HepG2 (cell line): ENCODE results near the gene INF2. TPM values are rescaled to one million over a fixed set of nuclear protein-coding genes. Genes with fewer than 3 reads are reported as not detected.
A peak's percentile ranks its signal among the peaks of the same experiment; 100 is the strongest.

ENCODE experiments used
- AGO1 ChIP-seq: fragments of 200-400 bp; formaldehyde crosslinking; IDR thresholded peaks from 2 replicates; pipeline ENCODE4 v1.6.1; 2017; ENCODE audit warnings: mild to moderate bottlenecking, low read depth, low read length, moderate library complexity; ENCODE audit not compliant: poor library complexity, severe bottlenecking
- ARHGAP35 ChIP-seq: sonication (generic); formaldehyde crosslinking; IDR thresholded peaks from 2 replicates; pipeline ENCODE4 v1.9.0; 2022; ENCODE audit warnings: mild to moderate bottlenecking, inconsistent platforms, moderate library complexity, missing genetic modification reagents, borderline replicate concordance
- BRD4 ChIP-seq: sonication (generic); formaldehyde crosslinking; IDR thresholded peaks from 2 replicates; pipeline ENCODE4 v1.4.0; 2020; ENCODE audit warnings: missing genetic modification reagents
- CEBPB ChIP-seq: IDR thresholded peaks from 2 replicates; pipeline ENCODE4 v1.6.1; 2011; ENCODE audit warnings: low read depth, low read length, improper control_type of control experiment, borderline replicate concordance
- CREM ChIP-seq, 2 experiments: sonication (generic) in 1 of 2; formaldehyde crosslinking in 1 of 2; IDR thresholded peaks; 2 replicates each; pipeline versions ENCODE4 v1.4.0 to v1.6.1; 2016 to 2020; ENCODE audit warnings: antibody characterized with exemption in 1 of 2, mild to moderate bottlenecking in 1 of 2, missing genetic modification reagents in 1 of 2
- EP300 ChIP-seq, 3 experiments: sonication (generic) in 1 of 3; formaldehyde crosslinking in 1 of 3; IDR thresholded peaks; 2 replicates each; pipeline versions ENCODE4 v1.5.1 to v1.6.1; 2011 to 2020; ENCODE audit warnings: low read depth in 2 of 3, low read length in 2 of 3, borderline replicate concordance in 1 of 3, improper control_type of control experiment in 1 of 3, mild to moderate bottlenecking in 1 of 3, missing genetic modification reagents in 1 of 3, moderate library complexity in 1 of 3
- ETV5 ChIP-seq: IDR thresholded peaks from 2 replicates; pipeline ENCODE4 v1.6.1; 2018; ENCODE audit warnings: missing biosample characterization, missing genetic modification reagents, inconsistent platforms, borderline replicate concordance
- KAT8 ChIP-seq: IDR thresholded peaks from 2 replicates; pipeline ENCODE4 v1.6.1; 2016; ENCODE audit warnings: missing genetic modification reagents, missing compliant biosample characterization
- KDM6A ChIP-seq: IDR thresholded peaks from 2 replicates; pipeline ENCODE4 v1.6.1; 2016; ENCODE audit warnings: low read depth
- KMT2B ChIP-seq: IDR thresholded peaks from 2 replicates; pipeline ENCODE4 v1.6.1; 2016; ENCODE audit warnings: missing genetic modification reagents, missing compliant biosample characterization
- MZF1 ChIP-seq: sonication (generic); formaldehyde crosslinking; IDR thresholded peaks from 2 replicates; pipeline ENCODE4 v1.8.1; 2023; ENCODE audit warnings: mild to moderate bottlenecking, missing genetic modification reagents, borderline replicate concordance
- PITX1 ChIP-seq: sonication (generic); formaldehyde crosslinking; IDR thresholded peaks from 2 replicates; pipeline ENCODE4 v1.5.1; 2020; ENCODE audit warnings: mild to moderate bottlenecking, missing genetic modification reagents
- RFX5 ChIP-seq: IDR thresholded peaks from 2 replicates; pipeline ENCODE4 v1.6.1; 2011; ENCODE audit warnings: low read depth, low read length, improper control_type of control experiment
- SALL2 ChIP-seq: sonication (generic); formaldehyde crosslinking; IDR thresholded peaks from 2 replicates; pipeline ENCODE4 v1.8.1; 2023; ENCODE audit warnings: mild to moderate bottlenecking, missing genetic modification reagents, inconsistent platforms
- TEAD3 ChIP-seq: optimal IDR thresholded peaks from 2 replicates; pipeline ENCODE3; 2016; ENCODE audit warnings: borderline replicate concordance
- TOE1 ChIP-seq: sonication (generic); formaldehyde crosslinking; IDR thresholded peaks from 2 replicates; pipeline ENCODE4 v1.4.0; 2020; ENCODE audit warnings: mild to moderate bottlenecking, missing genetic modification reagents
- YEATS4 ChIP-seq: sonication (generic); formaldehyde crosslinking; IDR thresholded peaks from 2 replicates; pipeline ENCODE4 v1.4.0; 2020; ENCODE audit warnings: missing genetic modification reagents, borderline replicate concordance
- ZBTB20 ChIP-seq: sonication (generic); formaldehyde crosslinking; IDR thresholded peaks from 2 replicates; pipeline ENCODE4 v1.8.1; 2023; ENCODE audit warnings: missing genetic modification reagents, low read depth, mild to moderate bottlenecking, borderline replicate concordance
- ZNF7 ChIP-seq: IDR thresholded peaks from 2 replicates; pipeline ENCODE4 v1.6.1; 2016; ENCODE audit warnings: missing biosample characterization, missing genetic modification reagents
- polyA plus RNA-seq, 8 experiments: library from polyadenylated mRNA; depleted of rRNA in 3 of 8; stranded (reverse) in 7 of 8; unstranded in 1 of 8; fragments of >200 nt; fragmentation: Illumina TruSeq in 4 of 8; extraction: Trizol in 4 of 8; gene quantifications; 2 replicates each; pipeline versions ENCODE4 v1.2.1 to v1.2.3, GENCODE V29; 2011 to 2016; ENCODE audit warnings: low read depth in 4 of 8, missing spikeins in 1 of 8, mixed read lengths in 1 of 8; ENCODE audit not compliant: insufficient read depth in 1 of 8
- total RNA-seq, 5 experiments: library from RNA; depleted of rRNA; stranded (reverse); fragments of >200 nt; fragmentation: Illumina TruSeq; extraction: Trizol; gene quantifications; 2 replicates each; pipeline ENCODE4 v1.2.3, GENCODE V29; 2016; ENCODE audit warnings: low read depth in 1 of 5
- TF ChIP-seq, protein P1 (sequence below): sonication (generic); formaldehyde crosslinking; IDR thresholded peaks from 2 replicates; pipeline ENCODE4 v1.5.1; 2020; ENCODE audit warnings: missing genetic modification reagents, mild to moderate bottlenecking, borderline replicate concordance
- TF ChIP-seq, protein P2 (sequence below): sonication (generic); formaldehyde crosslinking; IDR thresholded peaks from 2 replicates; pipeline ENCODE4 v1.5.1; 2020; ENCODE audit warnings: mild to moderate bottlenecking, missing genetic modification reagents, borderline replicate concordance
- TF ChIP-seq, protein P3 (sequence below): sonication (generic); formaldehyde crosslinking; IDR thresholded peaks from 2 replicates; pipeline ENCODE4 v1.4.0; 2020; ENCODE audit warnings: missing genetic modification reagents, low read depth, mild to moderate bottlenecking, borderline replicate concordance
- TF ChIP-seq, protein P4 (sequence below): IDR thresholded peaks from 2 replicates; pipeline ENCODE4 v1.6.1; 2016; ENCODE audit warnings: missing genetic modification reagents, missing compliant biosample characterization

Gene INF2
- total and polyA plus RNA-seq, 2 of the 13 experiments (the other 11 are each of a cell fraction or from before 2014, with no cell fraction given), result 16.4 to 26.4 TPM

- TF ChIP-seq ARHGAP35 (CRISPR knock-in tag), result no peak
- TF ChIP-seq TEAD3 (CRISPR knock-in tag), result peak; percentile 18
- no peak for TF ChIP-seq TOE1 (CRISPR knock-in tag)
- TF ChIP-seq MZF1 (CRISPR knock-in tag), result 0 out of 2 replicates have a peak, but pooled peaks have one; percentile 50
- TF ChIP-seq, protein P1, sequence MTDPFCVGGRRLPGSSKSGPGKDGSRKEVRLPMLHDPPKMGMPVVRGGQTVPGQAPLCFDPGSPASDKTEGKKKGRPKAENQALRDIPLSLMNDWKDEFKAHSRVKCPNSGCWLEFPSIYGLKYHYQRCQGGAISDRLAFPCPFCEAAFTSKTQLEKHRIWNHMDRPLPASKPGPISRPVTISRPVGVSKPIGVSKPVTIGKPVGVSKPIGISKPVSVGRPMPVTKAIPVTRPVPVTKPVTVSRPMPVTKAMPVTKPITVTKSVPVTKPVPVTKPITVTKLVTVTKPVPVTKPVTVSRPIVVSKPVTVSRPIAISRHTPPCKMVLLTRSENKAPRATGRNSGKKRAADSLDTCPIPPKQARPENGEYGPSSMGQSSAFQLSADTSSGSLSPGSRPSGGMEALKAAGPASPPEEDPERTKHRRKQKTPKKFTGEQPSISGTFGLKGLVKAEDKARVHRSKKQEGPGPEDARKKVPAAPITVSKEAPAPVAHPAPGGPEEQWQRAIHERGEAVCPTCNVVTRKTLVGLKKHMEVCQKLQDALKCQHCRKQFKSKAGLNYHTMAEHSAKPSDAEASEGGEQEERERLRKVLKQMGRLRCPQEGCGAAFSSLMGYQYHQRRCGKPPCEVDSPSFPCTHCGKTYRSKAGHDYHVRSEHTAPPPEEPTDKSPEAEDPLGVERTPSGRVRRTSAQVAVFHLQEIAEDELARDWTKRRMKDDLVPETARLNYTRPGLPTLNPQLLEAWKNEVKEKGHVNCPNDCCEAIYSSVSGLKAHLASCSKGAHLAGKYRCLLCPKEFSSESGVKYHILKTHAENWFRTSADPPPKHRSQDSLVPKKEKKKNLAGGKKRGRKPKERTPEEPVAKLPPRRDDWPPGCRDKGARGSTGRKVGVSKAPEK (CRISPR knock-in tag), result 0 out of 2 replicates have a peak, but pooled peaks have one; percentile 53
- TF ChIP-seq, protein P2, sequence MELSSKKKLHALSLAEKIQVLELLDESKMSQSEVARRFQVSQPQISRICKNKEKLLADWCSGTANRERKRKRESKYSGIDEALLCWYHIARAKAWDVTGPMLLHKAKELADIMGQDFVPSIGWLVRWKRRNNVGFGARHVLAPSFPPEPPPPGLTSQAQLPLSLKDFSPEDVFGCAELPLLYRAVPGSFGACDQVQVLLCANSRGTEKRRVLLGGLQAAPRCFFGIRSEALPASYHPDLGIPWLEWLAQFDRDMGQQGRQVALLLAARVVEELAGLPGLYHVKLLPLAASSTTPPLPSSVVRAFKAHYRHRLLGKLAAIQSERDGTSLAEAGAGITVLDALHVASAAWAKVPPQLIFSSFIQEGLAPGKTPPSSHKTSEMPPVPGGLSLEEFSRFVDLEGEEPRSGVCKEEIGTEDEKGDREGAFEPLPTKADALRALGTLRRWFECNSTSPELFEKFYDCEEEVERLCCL (CRISPR knock-in tag), result 0 out of 2 replicates have a peak, but pooled peaks have one; percentile 29
- TF ChIP-seq, protein P3, sequence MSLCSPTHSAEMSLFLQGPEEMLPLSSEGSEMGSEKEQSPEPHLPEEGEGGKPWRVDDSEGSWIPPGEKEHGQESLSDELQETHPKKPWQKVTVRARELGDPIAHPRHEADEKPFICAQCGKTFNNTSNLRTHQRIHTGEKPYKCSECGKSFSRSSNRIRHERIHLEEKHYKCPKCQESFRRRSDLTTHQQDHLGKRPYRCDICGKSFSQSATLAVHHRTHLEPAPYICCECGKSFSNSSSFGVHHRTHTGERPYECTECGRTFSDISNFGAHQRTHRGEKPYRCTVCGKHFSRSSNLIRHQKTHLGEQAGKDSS (CRISPR knock-in tag), result 0 out of 2 replicates have a peak, but pooled peaks have one; percentile 51
- TF ChIP-seq KAT8, result peak; percentile 49; the same call in 1 of the 2 replicates
- no peak for TF ChIP-seq RFX5
- TF ChIP-seq, protein P4, sequence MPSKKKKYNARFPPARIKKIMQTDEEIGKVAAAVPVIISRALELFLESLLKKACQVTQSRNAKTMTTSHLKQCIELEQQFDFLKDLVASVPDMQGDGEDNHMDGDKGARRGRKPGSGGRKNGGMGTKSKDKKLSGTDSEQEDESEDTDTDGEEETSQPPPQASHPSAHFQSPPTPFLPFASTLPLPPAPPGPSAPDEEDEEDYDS (CRISPR knock-in tag), result 0 out of 2 replicates have a peak, but pooled peaks have one; percentile 22
- TF ChIP-seq PITX1 (CRISPR knock-in tag), result peak; percentile 39; the same call in 1 of the 2 replicates
- TF ChIP-seq BRD4 (CRISPR knock-in tag), result no peak
- TF ChIP-seq CREM (IDR thresholded peaks at IDR 0.05), result no peak
- no peak for TF ChIP-seq CREM (CRISPR knock-in tag; IDR thresholded peaks at IDR 0.05)
- TF ChIP-seq ZBTB20, result no peak
- TF ChIP-seq KDM6A (CRISPR knock-in tag), result no peak
- TF ChIP-seq KMT2B (CRISPR knock-in tag), result no peak
- peak; percentile 10; the same call in 1 of the 2 replicates for TF ChIP-seq YEATS4 (CRISPR knock-in tag)
- no peak for TF ChIP-seq ZNF7
- no peak for TF ChIP-seq AGO1
- no peak for TF ChIP-seq SALL2 (CRISPR knock-in tag)
- TF ChIP-seq ETV5 (CRISPR knock-in tag), result 0 out of 2 replicates have a peak, but pooled peaks have one; percentile 6
- no peak for TF ChIP-seq EP300 (IDR thresholded peaks at IDR 0.05; ENCODE audit: low read depth in 2 of 2, low read length in 2 of 2)
- TF ChIP-seq EP300 (CRISPR knock-in tag; IDR thresholded peaks at IDR 0.05; ENCODE audit: borderline replicate concordance), result no peak
- no peak for TF ChIP-seq CEBPB
Observed at GRCh38 chr14:104676694-104677511, 12.5 kb upstream of the INF2 start (continued).
